Stimulated activated CD8-positive, alpha-beta memory T cell treated with anti-CD3 and anti-CD28 coated beads, Interleukin-12 subunit alpha, Interleukin-12 subunit beta, amount 100 ng/mL, for 24 hours (primary cell): ENCODE data around the gene PDZRN3.

ENCODE experiments used
- DNase-seq: peaks from one replicate; pipeline ENCODE4 v3.0.0-alpha.2; 2020; ENCODE audit errors: extremely low read depth

PDZRN3 gene

DNA sequence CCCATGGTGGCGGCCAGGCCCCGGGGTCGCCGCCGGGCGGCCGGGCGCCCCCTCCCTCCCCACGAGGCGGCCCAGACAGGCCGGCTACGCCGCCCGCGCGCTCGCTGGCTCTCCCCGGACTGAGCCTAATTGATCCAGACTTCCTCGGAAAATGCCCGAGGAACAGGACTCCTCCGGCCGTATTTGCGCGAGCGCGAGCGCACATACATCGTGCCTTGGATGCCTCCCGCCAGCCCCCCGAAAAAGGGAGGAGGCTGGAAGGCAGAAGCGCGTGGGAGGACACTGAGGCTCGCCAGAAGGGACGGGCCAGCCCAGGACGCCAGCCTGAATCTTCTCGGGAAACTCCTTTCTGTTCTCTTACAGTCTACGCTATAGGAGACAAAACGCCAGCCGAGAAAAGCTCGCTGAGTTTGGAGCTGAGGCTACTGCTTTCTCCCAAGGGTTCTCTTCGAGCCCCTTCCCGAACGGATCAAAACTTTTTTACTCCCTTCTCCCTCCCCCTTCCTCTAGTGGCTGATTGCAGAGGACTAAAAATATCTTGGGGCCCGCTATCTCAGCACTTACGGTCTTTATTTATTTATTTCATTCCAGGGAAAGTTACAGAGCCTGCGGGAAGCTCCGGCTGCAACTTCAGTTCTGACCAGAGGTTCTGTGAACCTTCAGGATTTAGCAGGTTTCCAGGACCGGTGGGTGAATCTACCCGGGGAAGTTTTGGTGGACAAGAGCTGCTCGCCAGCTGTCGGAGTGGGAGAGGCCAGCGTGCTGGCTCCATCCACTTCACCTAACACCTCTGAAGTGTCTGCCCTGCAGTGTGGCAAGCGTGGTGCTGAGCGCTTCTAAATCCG is at the start of gene PDZRN3:
Gene PDZRN3, minus strand, starts transcription at position 121 of the 845 bp plus-strand sequence.
- no peak for DNase-seq

DNA sequence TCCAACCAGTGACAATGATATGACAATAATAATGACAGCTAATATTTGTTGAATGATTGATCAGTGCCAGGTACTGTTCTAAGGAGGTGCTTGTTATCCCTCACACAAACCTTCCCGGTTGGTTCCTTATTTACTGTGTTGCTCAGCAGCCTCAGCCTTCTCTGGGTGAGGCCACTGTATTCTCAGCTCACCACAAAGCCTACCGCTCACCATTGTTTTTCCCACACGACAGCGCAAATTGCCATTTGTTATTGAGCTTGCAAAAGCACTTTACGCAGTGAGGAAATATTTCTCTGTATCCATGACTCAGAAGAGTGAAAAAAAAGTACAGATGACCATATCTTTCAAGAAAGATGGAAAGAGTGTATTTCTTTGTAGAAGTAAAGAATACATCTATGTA is 49.5 kb upstream of the PDZRN3 start:
- DNase-seq = no peak

DNA sequence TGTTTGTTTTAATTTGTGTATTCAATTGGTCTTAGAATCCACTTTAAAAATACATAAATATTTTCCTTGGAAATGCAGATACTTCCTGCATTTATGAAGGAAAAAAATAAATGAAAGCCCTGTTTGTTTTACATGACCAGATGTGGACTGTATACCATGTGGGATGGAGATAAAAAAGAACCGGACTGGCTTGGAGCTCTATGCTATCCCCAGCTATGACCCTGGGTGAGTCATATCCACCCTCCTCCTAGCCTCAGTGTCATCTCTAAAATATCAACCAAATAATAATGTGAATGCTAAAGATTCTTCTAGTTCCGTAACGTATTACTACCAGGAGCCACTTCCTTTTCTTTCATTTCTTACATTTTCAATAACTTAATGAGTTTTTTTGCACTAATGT is 44.5 kb upstream of the PDZRN3 start:
- DNase-seq = no peak

DNA sequence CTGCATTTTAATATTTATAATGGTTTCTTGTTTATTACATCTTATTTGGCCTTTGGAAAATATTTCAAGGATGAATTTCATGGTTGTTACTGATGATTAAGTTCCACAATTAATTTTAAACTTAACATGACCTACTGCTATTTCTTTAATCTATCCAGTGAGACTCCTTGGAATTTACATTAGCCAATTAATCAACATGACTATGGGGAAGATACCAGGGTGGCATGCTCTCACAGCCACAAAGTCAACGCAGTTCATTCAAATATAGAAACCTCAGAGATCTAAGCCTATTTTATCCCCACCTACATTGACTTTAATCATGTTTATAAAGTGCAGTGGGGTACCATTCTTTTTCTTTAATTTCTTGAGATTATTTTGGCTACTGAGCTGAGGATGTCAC is 43.6 kb upstream of the PDZRN3 start:
- no peak for DNase-seq

DNA sequence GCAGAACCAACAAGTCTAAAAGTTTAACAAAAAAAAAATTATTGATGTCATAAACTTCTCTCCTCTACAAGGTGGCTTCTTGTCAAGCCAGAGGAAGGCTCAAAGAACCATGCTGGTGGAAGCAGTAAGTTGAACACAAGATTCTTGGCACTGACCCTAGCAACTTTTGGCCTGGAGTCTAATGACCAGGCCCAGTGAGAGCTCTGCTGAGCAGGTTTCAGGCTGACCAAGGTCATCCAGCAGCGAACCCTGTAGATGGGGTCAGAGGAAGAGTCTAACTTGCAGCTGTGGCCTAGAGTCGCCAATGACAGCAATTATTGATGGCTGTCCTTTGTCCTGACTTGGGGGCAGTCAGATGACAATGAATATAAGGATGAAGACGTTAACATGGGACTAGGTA is 43.1 kb upstream of the PDZRN3 start:
- DNase-seq = no peak

DNA sequence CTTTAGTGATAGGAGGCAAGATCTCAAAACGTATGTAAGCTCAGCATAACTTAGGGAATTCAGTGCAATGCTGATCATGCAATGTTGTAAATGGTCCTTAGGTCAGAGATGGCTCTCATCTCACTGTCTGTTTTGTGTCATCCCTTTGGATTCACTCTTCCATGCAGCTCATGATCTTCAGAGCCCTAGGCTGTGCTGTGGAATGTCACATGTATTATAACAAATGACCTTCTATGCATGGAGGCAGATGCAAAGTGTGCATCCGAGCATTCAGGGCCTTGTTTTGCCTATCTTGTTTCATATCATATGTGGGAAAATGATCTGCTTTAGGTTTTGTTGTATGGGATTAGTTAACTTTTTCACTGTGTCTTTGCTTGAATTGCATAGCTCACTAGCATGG is 40.5 kb upstream of the PDZRN3 start:
- DNase-seq = no peak

DNA sequence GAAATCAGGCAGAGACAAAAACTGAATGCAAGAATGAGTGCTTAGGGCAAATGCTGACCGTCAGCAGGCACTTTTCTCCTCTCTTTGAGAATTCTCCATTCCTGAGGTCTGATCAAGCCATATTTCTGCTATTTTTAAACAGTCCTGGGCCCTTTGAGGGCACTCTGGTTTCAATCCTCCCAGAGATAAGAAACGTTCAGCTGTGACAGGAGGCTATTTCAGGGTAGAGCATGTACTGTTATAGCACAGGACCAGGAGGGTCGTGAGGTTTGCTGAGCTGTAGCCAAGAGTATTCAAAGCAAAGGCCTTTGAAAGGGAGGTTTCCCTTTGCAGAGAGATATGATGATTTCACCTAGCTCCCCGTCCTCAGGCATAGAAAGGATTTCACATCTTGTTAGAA is 39.6 kb upstream of the PDZRN3 start:
- no peak for DNase-seq

DNA sequence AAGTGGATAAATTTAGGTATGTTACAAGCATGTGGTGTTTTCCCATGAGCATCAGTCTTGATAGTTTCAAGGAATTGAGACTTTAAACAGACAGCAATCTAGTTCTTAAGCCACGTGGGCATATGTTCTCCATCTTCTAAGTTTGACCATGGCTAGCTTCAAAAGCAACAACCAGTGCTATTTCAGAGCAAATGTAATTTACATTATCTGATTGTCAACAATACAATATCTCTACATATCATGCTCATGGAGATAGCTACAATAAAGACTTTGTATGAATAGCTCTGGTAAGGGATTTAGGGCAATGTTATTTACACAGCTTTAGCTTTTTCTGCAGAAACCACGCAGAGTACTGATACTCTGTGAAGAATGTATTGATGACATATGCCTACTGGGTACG is 38.8 kb upstream of the PDZRN3 start:
- no peak for DNase-seq

DNA sequence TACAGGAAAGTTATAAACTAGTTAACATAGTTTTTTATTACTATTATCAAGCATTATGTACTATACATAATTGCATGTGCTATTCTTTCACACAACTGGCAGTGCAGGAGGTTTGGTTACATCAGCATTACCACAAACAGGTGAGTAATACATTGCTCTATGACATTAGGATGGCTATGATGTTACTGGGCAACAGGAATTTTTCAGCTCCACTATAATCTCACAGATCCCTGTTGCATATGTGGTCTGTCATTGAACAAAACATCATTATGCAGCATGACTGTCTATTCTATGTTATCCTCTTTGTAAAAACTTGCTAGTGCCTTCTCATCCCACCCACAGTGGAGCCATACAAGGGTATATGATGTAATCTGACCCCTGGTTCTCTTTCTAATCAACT is 36.5 kb upstream of the PDZRN3 start:
- DNase-seq = no peak

DNA sequence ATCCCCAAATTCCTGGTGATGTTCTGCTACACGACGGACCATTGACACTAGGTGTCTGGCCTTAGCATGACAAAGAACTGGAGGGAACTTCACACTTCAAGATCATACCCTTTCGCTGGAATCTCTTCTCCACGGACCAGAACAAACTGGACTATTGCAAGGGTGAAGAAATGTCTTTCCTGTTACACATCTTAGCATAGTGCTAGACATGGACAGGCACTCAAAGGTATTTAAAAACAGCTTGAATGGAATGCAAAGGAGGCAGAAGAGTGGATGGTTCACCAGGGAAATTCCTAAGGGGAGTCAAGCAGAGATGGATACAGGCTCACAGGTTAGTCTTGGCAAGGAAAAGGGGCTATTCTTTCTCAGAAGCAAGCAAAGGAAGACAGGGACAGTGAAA is 33.5 kb upstream of the PDZRN3 start:
- no peak for DNase-seq

DNA sequence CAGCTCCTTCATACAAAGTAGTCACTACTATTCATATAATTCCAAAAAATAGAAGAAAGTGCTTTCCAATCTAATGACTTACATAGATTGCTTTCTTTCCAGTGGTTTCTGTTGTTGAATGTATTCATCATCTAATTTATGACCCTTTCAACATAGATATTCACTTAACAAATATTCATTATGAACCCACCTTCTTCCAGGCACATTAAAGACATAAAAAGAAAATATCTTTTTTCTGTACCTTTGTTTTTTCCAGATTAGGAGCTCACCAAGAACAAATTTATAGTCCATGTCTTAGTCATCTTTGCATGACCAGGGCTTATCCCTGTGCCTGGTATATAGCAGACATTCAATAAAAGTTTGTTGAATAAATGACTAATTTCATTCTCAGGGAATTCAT is 32.4 kb upstream of the PDZRN3 start:
- DNase-seq = no peak

DNA sequence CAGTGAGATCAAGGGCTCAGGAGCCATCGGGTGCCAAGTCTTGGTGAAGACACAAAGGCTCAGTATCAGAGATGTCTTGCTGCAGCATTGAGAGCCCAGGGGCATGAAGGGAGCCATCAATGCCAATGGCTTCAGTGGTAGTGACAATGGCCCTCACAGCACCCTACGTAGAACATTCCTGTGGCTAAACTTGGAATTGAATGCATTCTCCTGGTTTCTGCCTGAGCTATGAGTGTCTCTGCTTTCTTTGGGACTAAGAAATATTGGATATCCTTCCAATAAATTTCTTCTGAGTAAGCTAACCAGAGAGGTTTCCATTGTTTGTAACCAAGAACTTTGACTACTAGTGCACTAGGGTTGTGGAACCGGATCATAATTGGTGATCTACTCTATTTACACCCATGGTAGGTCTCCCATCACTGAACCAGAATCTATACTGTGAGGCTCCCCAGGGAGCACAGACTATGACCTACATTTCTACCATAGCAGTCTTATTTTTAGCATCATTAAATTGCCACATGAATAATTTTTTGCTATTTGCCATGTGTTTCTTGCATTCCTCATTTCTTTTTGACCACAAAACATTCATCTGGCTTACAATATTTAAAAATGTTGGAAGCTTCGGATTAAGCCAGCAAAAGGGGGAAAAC is 31.6 kb upstream of the PDZRN3 start:
- DNase-seq = no peak

DNA sequence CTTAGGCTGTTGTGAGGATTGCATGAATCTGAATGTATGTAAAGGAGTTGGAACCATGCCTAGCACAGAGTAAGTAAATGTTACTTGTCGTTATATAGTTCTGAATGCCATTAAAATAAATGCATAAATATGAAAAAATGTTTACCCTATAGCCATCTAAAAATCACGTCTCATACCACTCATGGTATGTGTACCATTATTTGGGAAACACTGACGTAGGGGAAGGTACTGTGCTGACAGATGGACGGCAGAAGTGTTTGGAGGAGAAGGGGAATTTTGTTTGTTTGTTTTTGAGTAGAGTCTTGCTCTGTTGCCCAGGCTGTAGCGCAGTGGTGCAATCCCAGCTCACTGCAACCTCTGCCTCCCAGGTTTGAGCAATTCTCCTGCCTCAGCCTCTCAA is 30.5 kb upstream of the PDZRN3 start:
- DNase-seq = no peak

DNA sequence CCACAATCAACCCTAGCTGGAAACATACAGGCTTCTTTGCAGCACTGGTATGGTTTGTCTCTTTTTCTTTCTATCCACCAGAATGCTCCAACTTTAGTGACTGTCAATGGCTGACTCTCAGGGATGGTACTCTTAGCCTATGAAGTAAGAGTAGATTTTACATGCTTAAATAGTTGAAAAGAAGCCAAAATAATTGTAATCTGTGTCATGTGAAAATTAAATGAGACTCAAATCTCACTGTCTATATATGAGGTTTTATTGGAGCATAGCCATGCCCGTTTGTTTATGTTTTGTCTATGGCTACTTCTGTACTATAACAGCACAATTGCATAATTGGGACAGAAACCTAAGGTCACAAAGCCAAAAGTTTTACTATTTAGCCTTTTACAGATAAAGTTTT is 29.1 kb upstream of the PDZRN3 start:
- no peak for DNase-seq

DNA sequence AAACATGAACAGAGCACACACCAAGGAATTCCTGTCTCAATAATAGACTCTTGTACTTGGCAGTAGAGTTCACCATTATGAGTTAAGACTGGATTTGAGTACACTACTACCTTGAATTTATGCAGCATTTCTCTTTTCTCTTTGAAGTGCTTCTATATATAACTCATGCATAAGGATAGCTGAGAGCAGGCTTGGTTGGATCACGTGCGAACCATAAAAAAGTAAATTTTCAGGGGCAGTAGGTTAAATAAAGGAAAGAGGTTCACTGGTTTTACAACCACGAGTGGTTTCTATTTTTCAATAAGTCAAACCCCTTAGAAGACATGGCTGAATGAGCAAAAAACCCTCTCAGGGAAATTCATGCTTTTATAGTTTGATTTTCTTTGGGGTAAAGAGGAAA is 28.6 kb upstream of the PDZRN3 start:
- no peak for DNase-seq

DNA sequence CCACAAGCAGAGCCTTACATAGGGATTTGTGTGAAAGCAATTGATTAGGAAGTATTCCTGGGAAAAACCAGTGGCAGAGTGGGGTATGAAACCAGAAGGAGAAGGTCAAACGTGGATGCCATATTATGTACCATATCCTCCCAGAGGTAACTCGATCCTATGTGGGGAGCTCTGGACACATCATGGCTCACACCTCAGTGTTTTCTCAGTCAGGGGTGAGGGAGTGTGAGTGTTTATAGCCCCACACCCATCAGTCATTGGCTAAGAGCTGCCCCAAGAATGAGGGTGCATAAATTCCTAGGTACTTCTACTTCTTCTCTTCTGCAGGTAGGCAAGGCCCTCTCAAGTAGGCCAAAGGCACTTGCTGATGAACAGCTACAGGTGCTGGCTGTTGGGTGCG is 28.2 kb upstream of the PDZRN3 start:
- DNase-seq = no peak

DNA sequence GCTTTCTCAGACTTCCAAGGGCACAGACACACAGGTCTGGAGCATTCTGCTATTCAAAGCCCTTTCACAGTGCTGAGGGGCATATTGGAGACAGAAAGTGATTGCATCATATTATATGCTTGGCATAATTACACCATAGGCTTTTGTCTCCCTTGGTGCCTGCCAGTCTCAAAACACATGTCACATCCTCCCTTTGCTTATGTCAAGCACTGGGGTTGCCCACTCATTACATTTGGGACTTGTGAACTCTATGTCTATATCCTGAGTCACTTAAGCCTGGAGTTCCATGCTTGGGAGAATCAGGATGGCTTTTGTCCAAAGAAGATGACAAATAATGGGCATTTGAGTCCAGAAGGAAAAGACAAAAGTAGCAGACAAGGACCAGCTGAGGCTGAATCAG is 12.3 kb upstream of the PDZRN3 start:
- no peak for DNase-seq

DNA sequence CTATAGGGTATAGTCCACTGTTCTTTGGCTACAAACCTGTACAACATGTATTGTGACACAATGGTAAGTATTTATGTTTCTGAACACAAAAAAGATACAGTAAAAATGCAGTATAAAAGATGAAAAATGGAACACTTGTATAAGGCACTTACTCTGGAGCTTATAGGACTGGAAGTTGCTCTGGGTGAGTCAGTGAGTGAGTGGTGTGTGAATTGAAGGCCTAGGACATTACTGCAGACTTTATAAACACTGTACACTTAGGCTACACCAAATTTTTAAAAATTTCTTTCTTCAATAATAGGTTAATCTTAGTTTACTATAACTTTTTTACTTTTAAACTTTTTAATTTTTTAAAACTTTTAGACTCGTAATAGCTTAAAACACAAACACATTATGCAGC is 10.5 kb upstream of the PDZRN3 start:
- no peak for DNase-seq

DNA sequence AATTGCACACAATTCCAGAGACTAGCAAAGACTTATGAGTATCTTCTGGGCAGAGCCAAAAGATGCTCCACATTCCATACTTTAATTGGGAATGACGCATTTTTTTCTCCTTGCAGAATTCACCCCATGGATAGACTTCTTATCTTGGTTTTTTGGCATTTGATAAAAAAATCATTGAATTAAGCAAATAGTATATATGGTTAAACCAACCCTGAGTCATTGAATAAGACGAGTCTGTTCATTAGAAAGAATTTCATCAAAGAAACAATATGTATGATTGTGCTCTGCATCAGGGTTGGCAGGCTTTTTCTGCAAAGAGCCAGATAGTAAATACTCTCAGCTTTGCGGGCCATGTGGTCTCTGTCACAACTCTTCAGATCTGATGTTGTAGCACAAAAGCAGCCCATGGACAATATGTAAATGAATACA is 9.2 kb upstream of the PDZRN3 start:
- no peak for DNase-seq

DNA sequence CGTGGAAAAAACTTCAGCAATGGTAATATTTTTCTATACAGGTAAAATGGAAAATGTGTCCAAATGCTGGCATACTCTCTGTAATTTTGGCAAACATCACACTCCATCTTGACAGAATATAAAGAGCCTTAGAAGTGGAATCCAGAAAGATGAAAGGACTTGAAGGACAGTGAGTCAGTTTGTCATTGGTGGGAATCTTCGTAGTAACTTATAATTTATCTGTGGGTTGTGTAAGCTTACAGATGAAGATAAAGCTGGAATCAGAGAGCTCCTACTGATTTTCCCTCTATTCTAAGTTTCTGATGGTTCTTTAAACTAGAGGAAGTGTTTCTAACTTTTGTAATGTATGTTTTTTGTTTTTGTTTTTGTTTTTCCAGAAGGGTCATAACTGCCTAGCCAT is 8.7 kb upstream of the PDZRN3 start:
- DNase-seq = no peak

DNA sequence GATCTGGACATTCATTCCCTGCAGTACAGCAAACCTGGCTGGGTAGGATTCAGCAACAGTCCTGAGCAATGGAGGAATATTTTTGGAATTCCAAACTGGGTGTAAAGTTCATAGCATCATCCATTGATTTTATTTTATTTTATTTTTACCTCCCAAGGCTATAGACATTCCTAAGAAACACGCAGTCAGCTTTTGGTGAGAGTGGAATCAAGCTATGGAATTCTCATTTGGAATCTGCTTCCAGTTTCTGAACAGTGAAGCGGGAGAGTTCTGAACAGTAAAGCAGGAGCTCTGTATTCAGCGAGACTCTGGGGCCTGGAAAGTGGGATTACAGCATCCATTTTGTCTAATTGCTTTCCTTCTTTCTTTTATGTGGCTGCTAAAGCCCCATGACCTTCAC is 1.4 kb upstream of the PDZRN3 start:
- DNase-seq = no peak

DNA sequence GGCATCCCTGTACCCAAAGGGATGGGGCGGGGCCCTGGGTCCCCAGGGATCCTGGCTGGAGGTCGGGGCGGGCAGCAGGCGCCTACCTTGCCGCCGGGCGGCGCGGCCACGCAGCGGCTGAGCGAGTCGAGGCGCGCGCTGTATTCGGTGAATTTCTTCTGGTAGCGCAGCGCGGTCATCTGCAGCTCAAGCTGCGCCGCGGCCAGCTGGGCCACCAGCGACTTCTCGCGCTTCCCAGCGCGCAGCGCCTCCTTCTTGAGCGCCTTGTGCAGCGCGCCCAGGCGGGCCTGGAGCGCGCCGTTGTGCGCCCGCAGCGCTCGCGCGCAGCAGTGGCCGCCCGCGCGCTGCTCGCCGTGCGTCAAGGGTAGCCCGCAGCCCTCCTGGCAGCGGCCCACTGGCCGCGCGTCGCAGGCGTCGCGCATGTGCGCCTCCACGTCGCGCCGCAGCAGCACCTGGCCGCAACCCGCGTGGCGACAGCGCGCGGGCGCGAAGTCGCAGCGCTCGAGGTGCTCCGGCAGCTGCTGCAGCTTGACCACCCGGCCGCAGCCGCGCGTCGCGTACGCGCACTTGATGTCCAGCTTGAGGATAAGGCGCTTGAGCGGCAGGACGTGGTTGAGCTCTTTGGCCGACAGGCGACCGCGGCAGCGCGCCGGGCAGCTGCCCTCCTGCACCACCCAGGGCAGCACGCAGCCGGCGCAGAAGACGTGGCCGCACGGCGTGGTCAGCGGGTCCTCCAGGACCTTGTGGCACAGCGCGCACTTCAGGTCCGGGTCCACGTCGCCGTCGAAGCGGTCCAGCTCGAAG is 522 bp downstream of the PDZRN3 start:
- DNase-seq = no peak

DNA sequence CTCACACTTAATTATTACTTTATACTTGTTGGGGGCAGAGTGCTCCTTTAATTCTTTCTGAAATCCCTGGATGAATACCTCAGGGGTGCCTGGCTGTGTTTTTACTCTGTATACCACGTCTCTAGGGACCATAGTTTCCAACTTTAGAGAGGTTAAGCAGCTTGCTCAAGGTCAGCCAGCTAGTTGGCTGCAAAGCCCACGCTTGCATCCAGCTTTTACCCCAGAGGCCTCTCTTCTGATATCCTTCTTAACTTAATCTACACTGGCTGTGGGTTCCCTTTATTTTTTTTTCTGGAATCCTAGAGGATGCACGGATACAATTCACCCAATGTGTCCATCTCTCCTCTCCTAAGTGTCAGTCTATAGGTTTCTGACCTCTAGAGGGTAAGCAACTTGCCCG is 1.4 kb downstream of the PDZRN3 start:
- no peak for DNase-seq
